NCI-H2107 treated with DMSO at 0.1 percent for 48 hours (cell line): Measurements from ENCODE around the gene OR2AJ1.

Source experiments
- DNase-seq: peaks from one replicate; lab custom pipeline; 2025; ENCODE audit not compliant: unreplicated experiment; lab: John Stamatoyannopoulos, UW

The OR2AJ1 gene

GRCh38 chr1:247953408-247953807 is 28.7 kb downstream of the OR2AJ1 start:
- DNase-seq, result no peak

GRCh38 chr1:247961791-247962190 is 37.1 kb downstream of the OR2AJ1 start:
- no peak for DNase-seq

GRCh38 chr1:247962911-247963588 is 38.4 kb downstream of the OR2AJ1 start:
- no peak for DNase-seq

GRCh38 chr1:247964933-247965332 is 40.2 kb downstream of the OR2AJ1 start, which contains the start of gene OR2AK2:
OR2AK2 (plus strand) TSS chr1:247965233; CDS start chr1:247965377, 144 bp downstream.
- no peak for DNase-seq

- no peak for DNase-seq
Measured at GRCh38 chr1:247966532-247967204, 42.0 kb downstream of the OR2AJ1 start.
